ENCODE results near the gene TBC1D5.

DNA sequence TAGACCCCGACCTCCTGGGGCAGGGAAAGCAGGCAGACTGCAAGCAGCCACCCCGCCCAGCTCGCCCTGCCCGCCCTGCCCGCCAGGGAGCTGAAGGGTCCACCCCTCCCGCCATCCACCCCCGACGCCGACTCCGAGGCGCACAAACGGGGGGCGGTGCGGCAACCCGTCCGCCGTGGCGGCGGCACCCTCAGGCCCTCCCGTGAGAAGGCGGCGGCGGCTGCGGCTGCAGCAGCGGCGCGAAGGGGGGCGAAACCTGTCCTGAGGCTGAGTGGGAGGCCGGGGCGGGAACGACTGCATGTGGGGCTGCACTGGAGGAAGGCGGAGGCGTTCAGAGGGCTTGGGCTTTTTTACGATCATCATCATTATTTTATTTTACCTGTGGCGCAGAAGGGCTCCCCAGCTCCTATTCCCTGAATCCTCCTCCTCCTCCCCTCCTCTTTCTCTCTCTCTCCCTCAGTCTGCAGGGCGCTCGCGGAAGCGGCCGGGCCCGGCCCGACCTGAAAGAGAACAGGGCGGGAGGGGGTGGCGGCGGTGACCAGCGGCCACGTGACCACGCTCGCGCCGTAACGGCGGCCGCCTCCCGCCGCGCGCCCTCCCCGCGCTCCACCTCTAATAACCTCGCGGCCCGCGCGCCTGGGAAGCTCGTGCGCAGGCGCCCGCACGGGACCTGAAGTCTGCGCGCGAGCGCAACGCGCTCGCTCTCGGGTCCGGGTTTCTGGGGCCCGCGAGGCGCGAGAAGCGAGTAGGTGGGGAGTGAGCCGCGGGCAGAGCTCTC lies at the start of gene TBC1D5:
- TF ChIP-seq POLR2AphosphoS5 (IDR thresholded peaks at IDR 0.05; ENCODE audit: low read depth, low read length) (peak; percentile 50), POLR2A (IDR thresholded peaks at IDR 0.05; ENCODE audit: low read depth, low read length) (no peak)
